SK-N-SH (cell line): ENCODE results near the gene CIAO3.

Source experiments
- CHD2 ChIP-seq: fragments of 150-350 bp; IDR thresholded peaks from 2 replicates; pipeline ENCODE4 v1.6.1; 2018; ENCODE audit warnings: low read length; ENCODE audit not compliant: partially characterized antibody
- EP300 ChIP-seq, 2 experiments: IDR thresholded peaks; 2 replicates each; pipeline versions ENCODE4 v1.4.0 to v1.6.1; 2012; ENCODE audit warnings: borderline replicate concordance in 1 of 2, low read depth in 1 of 2, low read length in 1 of 2
- EZH2phosphoT487 ChIP-seq: fragments of 200-600 bp; sonication (generic); IDR thresholded peaks from 2 replicates; pipeline ENCODE4 v1.6.1; 2017; ENCODE audit warnings: low read depth, mixed run types, mild to moderate bottlenecking, antibody characterized with exemption, moderate library complexity, borderline replicate concordance
- MAX ChIP-seq: IDR thresholded peaks from 2 replicates; pipeline ENCODE4 v1.4.0; 2012; ENCODE audit warnings: low read depth
- POLR2AphosphoS5 ChIP-seq: IDR thresholded peaks from 2 replicates; pipeline ENCODE4 v1.6.1; 2012; ENCODE audit warnings: low read depth, low read length
- REST ChIP-seq: IDR thresholded peaks from 2 replicates; pipeline ENCODE4 v1.6.1; 2012; ENCODE audit warnings: mild to moderate bottlenecking, low read depth, low read length, moderate library complexity
- RXRA ChIP-seq: IDR thresholded peaks from 2 replicates; pipeline ENCODE4 v1.4.0; 2012; ENCODE audit warnings: low read depth, mild to moderate bottlenecking, borderline replicate concordance
- TAF1 ChIP-seq: IDR thresholded peaks from 2 replicates; pipeline ENCODE4 v1.6.1; 2012; ENCODE audit warnings: low read depth, mild to moderate bottlenecking, low read length, moderate library complexity, borderline replicate concordance
- TCF12 ChIP-seq: IDR thresholded peaks from 2 replicates; pipeline ENCODE4 v1.4.0; 2012
- YY1 ChIP-seq: IDR thresholded peaks from 2 replicates; pipeline ENCODE4 v1.4.0; 2012; ENCODE audit warnings: low read depth, mild to moderate bottlenecking
- TF ChIP-seq, protein P1 (sequence below): fragments of 200-600 bp; sonication (generic); IDR thresholded peaks from 2 replicates; pipeline ENCODE4 v1.6.1; 2017; ENCODE audit warnings: antibody characterized with exemption, mild to moderate bottlenecking, moderate library complexity

DNA sequence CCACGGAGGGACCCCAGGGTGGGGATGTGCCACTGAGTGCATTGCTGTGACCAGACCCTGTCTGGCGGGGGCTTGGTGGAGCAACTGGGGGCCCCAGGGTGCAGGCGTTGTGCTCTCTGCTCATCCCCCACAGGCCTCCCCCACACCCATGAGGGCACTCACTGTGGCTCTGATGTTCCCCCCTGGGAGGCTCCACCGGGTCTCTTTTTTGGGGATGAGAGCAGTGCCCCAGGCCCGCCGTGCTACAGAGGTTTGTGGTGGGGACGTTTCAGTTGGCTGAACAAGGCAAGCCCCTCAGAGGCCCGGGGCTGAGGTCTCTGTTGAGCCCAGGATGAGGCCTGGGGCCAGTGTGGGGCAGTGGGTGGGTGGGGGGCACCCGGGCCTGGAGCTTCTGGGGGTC lies 17.1 kb downstream of the CIAO3 start:
- TF ChIP-seq EZH2phosphoT487 (no peak), RXRA (no peak), REST (no peak), CHD2 (no peak), POLR2AphosphoS5 (no peak), TCF12 (no peak), EP300 (IDR thresholded peaks at IDR 0.05; ENCODE audit: borderline replicate concordance in 1 of 2, low read depth in 1 of 2, low read length in 1 of 2) (no peak), MAX (no peak), YY1 (no peak), TAF1 (no peak)
- TF ChIP-seq, protein P1, sequence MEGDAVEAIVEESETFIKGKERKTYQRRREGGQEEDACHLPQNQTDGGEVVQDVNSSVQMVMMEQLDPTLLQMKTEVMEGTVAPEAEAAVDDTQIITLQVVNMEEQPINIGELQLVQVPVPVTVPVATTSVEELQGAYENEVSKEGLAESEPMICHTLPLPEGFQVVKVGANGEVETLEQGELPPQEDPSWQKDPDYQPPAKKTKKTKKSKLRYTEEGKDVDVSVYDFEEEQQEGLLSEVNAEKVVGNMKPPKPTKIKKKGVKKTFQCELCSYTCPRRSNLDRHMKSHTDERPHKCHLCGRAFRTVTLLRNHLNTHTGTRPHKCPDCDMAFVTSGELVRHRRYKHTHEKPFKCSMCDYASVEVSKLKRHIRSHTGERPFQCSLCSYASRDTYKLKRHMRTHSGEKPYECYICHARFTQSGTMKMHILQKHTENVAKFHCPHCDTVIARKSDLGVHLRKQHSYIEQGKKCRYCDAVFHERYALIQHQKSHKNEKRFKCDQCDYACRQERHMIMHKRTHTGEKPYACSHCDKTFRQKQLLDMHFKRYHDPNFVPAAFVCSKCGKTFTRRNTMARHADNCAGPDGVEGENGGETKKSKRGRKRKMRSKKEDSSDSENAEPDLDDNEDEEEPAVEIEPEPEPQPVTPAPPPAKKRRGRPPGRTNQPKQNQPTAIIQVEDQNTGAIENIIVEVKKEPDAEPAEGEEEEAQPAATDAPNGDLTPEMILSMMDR, result no peak
